ENCODE results near the gene EVI5.
"Not testable (repeated sequence)": the region's sequence is repeated elsewhere in the genome, so short reads cannot be mapped to it uniquely, and the experiment has no call there.

The EVI5 gene

DNA sequence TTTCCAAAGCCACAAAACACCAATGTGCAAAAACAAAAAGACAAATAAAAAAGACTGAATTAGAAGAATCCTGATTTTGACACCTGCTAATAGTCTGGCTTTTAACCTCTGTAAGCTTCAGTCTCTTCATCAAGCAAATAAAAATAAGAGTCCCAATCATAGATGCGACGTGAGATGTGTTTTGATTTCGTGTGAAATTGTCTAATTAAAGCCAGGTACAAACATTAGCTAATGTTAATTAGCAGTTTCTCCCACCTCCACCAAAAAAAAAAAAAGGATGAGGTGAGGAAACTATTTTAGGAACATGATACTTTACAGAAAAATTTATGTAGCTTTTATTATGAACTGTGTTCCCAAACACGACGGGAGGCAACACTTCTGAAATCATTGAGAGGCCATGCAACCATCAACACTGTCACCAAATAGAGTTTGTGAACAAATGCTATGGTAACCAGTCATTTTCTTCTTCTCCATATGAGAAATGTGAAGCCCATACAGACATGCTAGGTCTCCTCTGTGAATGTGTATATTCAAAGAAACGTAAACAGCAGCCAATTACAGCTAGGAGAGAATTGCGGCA, 6.7 kb upstream of the EVI5 start:
- DNase-seq (ENCODE audit: low read depth) = no peak

DNA sequence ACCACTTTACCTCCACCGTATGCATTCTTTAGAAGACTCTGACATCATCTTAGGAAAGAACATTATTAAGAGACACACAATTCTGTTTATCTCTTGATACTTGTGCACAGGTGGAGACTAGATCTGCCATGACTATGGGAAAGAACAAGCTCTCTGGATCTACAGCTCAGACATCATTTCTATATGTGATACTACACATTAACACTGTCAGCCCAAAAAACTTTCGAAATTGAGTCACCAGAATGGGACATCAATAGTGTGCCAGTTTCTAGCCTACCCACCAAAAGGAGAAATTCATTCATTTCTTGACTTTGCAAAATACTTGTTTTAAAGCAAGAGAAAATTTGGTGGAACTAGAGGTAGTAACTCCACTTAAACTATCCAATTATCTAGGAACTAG, 6.0 kb upstream of the EVI5 start:
- no peak for DNase-seq (ENCODE audit: low read depth)

DNA sequence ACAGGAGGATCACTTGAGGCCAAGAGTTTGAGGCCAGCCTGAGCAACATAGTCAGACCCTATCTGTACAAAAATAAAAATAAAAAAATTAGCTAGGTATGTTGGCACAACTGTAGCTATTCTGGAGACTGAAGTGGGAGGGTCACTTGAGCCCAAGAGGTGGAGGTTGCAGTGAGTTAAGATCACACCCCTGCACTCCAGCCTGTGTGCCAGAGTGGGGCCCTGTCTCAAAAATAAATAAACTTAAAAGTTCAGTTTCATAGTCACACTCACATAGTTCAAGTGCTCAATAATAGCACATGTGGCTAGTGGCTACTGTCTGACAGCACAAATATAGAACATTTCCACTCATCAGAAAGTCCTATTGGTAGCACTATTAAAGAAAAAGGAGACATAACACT, 5.2 kb upstream of the EVI5 start:
- no peak for DNase-seq (ENCODE audit: low read depth)

DNA sequence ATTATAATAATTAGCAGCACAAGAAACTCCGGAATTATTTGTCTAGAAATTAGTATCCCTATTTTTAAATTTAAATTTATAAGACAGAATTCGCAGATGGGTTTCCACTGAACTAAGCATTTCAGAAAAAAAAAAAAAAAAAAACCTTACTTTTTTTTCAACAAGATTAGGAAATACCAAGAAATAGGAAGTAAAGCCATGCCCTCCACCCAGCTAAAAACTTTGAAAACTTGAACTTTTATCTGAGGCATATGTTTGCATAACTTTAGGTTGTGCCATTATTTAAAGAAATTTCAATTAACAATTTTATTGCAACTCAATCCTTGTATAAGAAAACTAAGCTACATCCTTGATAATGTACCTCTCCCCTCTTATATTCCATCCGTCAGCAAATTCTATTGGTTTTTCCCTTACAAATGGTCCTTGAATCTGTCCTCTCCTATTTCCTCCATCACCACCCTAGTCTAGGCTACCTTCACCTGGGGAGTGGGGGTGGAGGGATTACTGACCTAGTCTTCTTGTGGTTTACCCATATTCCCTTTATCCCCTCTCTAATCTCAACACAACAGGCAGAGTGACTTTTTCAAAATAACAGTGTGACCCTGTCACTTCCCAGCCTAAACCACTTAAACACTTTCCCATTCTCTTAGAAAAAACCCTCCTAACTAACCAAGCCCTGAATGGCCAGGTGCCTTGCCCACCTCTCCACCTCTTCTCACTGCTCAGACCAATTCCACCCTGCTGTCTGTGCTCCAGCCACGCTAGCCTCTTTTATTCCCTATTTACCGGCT, 1.4 kb upstream of the EVI5 start:
- DNase-seq (ENCODE audit: low read depth) = no peak

DNA sequence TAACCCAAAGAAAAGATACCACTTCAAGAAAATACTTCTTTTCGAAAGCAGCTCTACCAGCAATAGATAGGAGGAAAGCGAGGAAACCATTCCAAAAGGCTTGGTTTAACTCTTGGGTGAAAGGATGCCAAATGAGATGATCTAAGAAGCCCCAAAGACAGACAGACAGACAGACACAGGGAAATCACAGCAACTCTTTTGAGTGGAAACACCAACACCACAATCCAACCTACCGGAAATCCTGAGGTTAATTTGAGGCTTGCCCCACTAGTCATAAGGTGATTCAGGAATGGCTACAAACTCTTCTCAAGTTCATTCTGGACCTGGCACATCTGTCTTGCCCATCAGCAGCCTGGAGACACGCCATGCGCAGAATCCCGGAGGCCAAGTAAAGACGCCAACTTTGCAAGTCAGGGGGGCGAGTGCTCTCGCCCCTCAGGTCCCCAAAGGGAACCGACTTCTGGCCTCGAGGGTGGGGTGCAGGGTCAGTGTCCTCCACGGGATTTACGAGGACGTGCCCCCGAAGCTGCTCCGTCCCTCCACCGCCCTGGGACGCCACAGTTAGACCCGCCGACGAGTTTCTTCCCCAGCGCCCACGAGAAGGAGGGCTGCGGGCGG, 778 bp downstream of the EVI5 start:
- DNase-seq (ENCODE audit: low read depth) = peak; percentile 14

DNA sequence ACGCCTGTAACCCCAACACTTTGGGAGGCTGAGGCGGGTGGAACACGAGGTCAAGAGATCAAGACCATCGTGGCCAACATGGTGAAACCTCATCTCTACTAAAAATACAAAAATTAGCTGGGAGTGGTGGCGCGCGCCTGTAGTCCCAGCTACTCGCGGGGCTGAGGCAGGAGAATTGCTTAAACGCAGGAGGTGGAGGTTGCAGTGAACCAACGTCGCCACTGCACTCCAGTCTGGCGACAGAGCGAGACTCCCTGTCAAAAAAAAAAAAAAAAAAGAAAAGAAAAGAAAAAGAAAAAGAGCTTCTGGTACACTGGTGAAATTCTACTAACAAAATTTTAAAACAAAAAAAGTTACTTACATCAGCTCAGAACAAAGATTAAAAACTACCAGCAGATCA, 1.4 kb downstream of the EVI5 start:
- not testable (repeated sequence) for DNase-seq (ENCODE audit: low read depth)

DNA sequence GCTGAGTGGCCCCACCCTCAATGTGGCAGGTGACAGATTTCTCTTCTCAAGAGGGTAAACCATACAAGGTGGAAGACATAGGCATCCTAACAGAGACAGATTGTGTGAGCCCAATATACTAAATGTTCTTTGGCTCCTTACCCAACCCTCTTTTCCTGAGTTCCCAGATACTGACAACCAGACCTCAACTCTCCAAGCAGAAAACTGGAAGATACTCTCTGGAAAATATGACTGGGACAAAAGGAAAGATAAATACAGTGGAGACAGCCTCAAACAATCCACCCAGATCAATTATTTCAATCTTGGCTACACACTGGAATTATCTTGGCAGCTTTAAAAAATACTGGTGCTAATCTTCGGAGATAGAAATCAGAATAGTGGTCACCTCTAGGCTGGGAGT, 6.5 kb downstream of the EVI5 start:
- DNase-seq (ENCODE audit: low read depth) = no peak

DNA sequence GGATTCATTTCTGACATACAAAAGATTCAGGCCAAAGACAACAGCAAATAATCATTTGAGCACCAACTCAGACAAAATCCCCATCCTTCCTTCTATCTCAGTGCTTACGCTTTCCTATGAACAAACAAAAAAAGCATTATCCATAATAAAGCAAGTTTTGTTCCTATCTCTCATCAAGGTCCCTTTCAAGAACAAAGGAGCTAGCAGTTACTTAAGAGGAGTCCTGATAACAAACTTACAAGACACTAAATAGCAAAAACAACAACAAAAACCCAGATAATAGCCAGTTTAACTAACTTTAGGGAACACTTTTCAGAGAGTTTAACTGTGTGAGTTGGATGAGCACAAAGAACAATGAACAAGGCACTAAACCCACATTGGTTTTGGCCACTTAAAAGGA, 10.5 kb downstream of the EVI5 start:
- DNase-seq (ENCODE audit: low read depth) = no peak

DNA sequence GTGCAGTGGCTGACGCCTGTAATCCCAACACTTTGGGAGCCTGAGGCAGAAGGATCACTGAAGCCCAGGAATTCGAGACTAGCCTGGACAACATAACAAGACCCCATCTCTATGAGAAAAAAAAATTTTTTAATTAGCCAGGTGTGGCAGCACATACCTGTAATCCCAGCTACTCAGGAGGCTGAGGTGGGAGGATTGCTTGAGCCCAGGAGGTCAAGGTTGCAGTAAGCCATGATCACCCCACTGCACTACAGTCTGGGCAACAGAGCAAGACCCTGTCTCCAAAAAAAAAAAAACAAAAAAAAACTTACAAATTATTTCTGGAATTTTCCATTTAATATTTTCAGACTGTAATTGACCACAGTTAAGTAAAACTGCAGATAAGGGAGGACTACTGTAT, 11.2 kb downstream of the EVI5 start:
- DNase-seq (ENCODE audit: low read depth) = not testable (repeated sequence)

DNA sequence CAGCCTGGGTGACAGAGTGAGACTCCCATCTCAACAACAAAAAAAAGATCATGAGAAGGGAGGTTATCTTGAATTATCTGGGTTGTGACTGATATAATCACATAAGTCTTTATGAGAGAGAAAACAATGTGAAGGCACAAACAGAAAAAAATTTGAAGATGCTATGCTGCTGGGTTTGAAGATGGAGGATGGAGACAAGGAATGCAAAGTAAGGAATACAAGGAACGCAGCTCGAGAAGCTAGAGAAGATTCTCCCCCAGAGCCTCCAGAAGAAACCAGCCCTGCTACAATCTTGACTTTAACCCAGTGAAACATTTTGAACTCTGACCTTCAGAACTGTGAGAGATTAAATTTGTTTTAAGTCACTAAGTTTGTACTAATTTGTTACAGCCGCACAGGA, 15.1 kb downstream of the EVI5 start:
- DNase-seq (ENCODE audit: low read depth) = no peak

DNA sequence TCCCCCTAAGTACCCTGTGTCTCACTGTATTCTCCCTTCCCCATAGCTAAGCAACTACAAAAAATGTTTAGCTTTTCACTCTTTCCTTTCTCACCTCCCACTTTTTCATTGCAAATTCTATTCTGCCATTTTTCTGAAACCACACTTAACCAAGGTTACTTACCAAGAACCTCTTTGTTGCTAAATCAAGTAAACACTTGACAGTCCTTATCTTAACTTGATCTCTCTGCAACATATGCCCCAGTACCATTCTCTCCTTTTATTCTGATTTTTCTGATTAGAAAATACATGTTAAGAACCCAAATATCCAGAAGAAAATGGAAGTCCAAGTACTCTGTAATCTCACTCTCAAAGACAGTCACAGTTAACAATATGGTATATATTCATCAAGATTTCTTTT, 16.0 kb downstream of the EVI5 start:
- DNase-seq (ENCODE audit: low read depth) = no peak

DNA sequence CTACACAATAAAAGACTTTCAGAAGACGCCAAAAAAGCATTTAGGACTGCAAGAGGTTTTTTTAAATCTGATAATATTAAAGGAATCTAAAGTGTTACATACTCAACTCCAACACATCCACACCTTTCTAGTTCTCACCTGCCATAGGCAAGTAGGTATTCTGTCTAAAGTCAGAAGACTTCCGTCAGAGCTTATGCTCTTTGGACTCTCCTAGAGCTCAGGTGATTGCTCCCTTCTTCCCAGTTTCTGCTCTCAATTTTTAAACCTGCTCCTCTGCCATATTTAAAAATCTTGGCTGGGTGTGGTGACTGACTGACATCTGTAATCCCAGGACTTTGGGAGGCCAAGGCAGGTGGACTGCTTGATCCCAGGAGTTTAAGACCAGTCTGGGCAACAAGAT, 16.6 kb downstream of the EVI5 start:
- no peak for DNase-seq (ENCODE audit: low read depth)

DNA sequence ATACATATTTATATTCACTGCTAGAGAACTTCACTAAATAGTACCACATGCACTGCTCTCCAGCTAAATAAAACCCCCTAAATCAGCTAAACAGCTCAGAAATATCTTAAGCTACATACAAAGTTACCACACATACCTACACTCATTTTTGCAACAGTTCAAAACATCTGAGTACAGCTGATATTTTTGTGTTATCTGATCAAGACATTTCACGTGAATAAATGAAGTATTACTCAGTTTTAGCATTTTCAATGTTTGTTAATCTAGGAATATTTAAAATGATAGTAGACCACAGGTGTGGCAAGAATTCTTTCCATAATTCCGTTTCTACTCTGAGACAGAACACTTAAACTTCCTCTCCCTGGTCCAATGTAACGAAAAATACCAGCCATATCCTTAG, 20.8 kb downstream of the EVI5 start:
- DNase-seq (ENCODE audit: low read depth) = no peak

DNA sequence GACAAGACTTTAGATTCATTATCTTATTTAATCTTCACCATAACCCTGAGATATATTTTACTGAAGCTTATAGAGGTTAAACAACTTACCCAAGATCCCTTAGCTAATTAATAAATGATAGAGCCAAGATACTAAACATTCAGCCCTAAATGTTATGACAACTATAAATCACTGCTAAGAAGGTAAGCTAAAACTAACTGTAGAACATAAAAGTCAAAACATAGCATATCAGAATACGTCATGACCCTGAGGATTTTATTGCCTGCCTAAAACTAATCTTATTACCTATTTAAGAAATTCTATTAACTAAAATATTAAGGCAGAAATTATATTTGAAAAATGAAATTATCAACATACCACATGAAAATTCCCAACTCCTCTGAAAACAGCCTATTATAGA, 22.6 kb downstream of the EVI5 start:
- DNase-seq (ENCODE audit: low read depth) = no peak

DNA sequence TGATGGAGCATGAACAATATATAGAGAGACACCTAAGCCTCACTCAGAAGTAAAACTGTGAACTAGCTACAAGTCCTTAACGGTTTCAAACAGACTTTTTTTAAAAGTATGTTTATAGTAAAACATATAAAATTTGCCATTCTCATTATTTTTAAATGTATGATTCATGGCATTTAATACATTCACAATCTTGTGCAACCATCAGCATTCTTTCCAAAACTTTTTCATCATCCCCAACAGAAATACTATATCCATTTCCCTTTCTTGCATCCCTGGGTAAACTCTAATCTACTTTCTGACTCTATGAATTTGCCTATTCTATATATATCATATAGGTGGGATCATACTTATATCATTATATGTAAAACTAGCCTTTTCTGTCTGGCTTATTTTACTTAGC, 25.5 kb downstream of the EVI5 start:
- DNase-seq (ENCODE audit: low read depth) = no peak

DNA sequence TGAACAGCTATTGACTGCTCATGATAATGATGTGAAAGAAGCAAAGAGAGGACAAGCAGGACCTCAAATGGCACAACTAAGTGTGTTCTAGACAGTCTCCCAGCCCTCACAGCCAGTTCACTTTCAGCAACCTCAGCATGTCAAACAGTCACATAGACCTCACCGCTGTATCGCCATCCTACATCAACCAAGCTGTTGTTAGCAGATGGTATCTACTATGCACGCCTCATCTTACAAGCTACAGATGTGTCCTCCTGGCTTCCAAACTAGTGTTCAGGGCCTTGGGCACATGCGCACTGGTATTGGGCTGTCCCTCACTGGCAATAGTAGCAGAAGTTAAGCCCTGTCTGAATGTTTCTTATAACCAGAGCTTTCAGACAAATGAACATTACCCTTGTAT, 28.4 kb downstream of the EVI5 start:
- DNase-seq (ENCODE audit: low read depth) = no peak

DNA sequence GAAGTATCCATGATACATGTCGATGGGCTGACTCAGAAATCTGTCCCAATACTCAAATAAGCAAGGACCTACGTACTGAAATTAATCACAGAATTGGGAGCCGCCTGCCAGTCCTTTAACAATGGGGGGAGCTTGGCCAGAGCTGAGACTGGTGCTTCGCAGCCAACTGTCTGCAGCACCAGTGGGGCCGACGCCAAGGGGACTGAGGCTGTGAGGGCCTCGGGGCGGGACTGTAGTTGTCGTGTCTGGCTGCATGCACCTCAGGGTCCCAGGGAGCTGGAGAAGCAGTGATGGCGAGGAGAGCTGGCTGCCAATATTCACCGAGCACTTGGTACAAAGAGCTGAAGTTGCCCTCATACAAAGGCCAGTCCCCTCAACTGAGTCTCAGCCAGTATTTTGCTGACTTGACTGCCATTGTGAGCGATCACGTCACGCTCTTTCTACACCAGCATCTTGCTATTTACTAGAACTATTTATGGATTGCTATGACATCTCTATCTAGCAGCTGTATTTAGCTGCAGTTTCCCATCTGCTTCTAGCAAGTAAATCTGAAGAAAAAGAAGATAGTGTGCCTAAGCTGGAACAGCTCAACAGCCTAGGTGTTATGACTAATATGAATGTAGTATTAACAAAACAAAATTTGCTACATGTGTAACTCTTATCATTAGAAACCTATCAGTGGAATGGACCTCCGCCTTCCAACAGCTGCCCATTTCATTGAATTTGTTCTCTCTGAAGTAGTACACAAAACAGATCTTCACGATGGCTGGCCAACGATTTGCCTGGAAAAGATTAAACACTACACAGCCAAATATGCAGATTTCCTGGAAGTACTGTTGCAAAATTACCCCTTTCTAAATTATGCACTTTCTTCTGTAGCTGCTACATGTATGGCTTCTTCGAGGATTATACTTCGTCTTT, 29.1 kb downstream of the EVI5 start:
- no peak for DNase-seq (ENCODE audit: low read depth)

DNA sequence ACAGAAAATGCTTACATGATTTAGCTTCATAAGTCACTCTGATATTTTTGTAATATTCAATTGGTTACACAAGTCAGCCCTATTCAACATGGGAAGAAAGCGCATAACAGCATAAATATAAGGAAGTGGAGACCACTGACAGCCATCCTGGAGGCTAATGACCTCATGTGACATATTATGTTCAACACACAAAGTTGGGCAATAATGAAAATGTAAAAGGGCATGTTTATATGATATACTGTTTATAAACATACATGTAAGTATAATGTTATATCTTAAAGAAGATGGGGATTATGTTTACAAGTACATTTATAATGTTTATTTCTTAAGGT, 30.2 kb downstream of the EVI5 start:
- no peak for DNase-seq (ENCODE audit: low read depth)

DNA sequence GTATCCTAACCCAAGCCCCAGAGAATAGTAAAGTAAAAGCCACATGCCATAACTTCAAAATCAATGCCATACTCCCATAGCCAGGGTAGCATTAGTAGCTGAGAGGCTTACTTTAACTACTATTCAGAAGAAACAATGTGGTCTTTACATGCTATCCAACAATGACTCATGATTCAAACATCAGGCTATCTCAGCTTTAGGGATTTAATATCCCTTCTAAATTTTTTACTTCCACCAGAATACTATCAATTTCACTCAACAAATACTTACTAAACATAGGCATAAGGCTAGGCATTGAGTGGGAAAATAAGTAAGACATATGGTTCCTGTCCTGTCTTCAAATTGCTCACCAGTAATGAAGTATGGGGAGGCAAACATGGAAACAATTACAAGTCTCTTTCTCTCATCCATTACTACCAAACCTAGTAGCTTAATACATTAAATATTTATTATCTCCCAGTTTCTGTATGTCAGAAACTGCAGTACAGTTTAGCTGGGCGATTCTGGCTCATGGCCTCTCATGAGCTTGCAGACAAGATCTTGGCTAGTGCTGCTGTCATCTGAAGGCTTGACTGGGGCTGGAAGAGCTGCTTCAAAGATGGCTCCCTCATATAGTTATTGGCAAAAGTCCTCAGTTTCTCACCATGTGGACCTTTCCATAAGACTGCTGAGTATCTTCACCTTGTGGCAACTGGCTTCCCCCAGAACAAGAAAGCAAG, 30.7 kb downstream of the EVI5 start:
- no peak for DNase-seq (ENCODE audit: low read depth)

DNA sequence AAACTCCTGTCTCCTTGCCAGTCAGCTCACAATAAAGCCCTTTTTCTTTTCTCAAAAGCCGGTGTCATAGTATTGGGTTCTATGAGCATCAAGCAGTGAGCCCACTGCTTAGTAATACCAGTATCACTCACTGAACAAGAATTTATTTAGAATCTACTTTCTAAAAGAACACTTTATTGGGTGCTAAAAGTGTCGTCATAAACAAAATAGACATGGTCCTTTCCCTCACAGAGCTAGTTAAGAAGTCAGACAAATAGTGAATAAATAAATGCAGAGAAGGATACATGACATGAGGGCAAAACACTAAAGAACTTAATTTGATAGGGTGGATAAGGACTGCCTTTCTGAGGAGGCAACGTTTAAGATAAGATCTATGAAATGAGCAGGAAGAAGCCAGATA, 32.2 kb downstream of the EVI5 start:
- no peak for DNase-seq (ENCODE audit: low read depth)

DNA sequence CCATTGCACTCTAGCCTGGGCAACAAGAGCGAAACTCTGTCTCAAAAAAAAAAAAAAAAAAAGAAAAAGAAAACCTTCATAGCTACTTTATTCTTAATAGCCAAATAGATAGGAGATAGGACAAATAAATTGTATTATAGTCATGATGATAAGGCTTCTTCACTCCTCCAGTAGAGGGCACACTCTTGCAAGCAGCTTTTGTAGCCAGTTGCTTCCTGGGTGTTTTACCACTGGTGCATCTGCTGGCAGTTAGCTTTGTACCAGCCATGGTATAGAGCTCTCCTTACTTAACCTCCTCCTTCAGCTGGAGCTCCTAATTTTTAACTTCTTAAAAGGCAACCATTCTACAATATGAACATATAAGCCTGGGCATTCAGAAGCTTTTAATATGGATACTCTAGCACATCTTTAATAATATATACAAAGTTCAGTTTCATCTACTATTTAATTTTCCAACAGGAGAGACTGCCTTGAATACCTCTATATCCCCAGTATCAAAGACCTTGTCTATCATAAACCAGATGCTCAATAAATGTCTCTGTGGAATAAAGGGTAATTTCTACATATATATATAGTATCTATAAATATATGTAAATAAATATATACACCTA, 35.8 kb downstream of the EVI5 start:
- peak; percentile 8 for DNase-seq (ENCODE audit: low read depth)

DNA sequence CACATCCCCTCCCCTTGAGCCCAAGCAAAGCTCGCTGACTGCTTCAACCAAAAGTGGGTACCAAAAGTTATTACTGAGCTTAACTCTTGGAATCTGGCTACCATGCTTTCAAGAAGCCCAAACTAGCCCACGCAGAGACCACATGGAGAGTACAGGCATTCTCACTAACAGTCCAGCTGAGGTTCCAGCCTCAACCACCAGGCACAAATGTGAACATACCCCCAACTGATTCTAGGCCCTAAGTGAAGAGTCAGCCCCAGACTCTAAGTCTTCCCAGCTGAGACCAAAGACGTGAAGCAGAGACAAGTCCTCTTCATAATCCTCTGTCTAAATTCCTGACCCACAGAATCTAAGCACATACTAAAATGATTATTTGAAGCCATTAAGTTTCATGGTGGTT, 36.8 kb downstream of the EVI5 start:
- no peak for DNase-seq (ENCODE audit: low read depth)

All from activated T-cell treated with anti-CD3 and anti-CD28 coated beads for 48 hours (primary cell).